IMR-90 (cell line): ENCODE data around the gene PRAMEF18. TPM values are rescaled to one million over a fixed set of nuclear protein-coding genes. Genes with fewer than 3 reads are reported as not detected.
"Not testable (repeated sequence)": the region's sequence is repeated elsewhere in the genome, so short reads cannot be mapped to it uniquely, and the experiment has no call there.

ENCODE experiments used
- ATAC-seq: fragments of 200-7000 bp; cut with Tn5 transposase; 2 replicates; pipeline ENCODE4 v1.9.1; 2020; ENCODE audit warnings: low read depth, mild to moderate bottlenecking, moderate library complexity
- BruUV-seq: library from RNA; stranded (reverse); fragments of 400-500 nt; replicated peaks from 2 replicates; lab custom pipeline; 2021; lab: Mats Ljungman, UMichigan
- CTCF ChIA-PET: fragments of 300-600 bp; formaldehyde crosslinking; extraction: SDS; loops from one replicate; lab custom pipeline; 2021; ENCODE audit warnings: antibody characterized with exemption; lab: Yijun Ruan, JAX
- POLR2A ChIA-PET: fragments of 300-600 bp; sonication (Branson Sonifier 250); formaldehyde crosslinking; loops from one replicate; lab custom pipeline; 2022; ENCODE audit warnings: antibody characterized with exemption; ENCODE audit not compliant: unreplicated experiment; lab: Charles Lee
- DNase-seq: peaks from one replicate; pipeline ENCODE4 v3.0.0; 2013
- H2AFZ ChIP-seq: replicated peaks from 2 replicates; pipeline ENCODE3; 2013; ENCODE audit warnings: low read length, mild to moderate bottlenecking; ENCODE audit not compliant: poor library complexity
- H2AK5ac ChIP-seq: 2 replicates; pipeline ENCODE4 v1.6.1; 2013; ENCODE audit warnings: low read depth, low read length, inconsistent platforms
- H2AK9ac ChIP-seq: replicated peaks from 2 replicates; pipeline ENCODE3; 2013; ENCODE audit warnings: mild to moderate bottlenecking, low read depth, low read length, moderate library complexity; ENCODE audit not compliant: poor library complexity
- H2BK120ac ChIP-seq: 2 replicates; pipeline ENCODE4 v1.6.1; 2013; ENCODE audit warnings: low read depth, low read length, inconsistent platforms
- H2BK15ac ChIP-seq: 3 replicates; pipeline ENCODE4 v1.6.1; 2013; ENCODE audit warnings: low read depth, low read length, inconsistent platforms
- H2BK20ac ChIP-seq: 2 replicates; pipeline ENCODE4 v1.6.1; 2013; ENCODE audit warnings: low read depth, mild to moderate bottlenecking, inconsistent platforms, low read length, moderate library complexity
- H2BK5ac ChIP-seq: 2 replicates; pipeline ENCODE4 v1.6.1; 2013; ENCODE audit warnings: mild to moderate bottlenecking, low read depth, low read length, inconsistent platforms; ENCODE audit not compliant: poor library complexity, severe bottlenecking
- H3K14ac ChIP-seq: replicated peaks from 2 replicates; pipeline ENCODE4 v1.6.1; 2013; ENCODE audit warnings: low read depth, low read length, inconsistent platforms
- H3K18ac ChIP-seq: 2 replicates; pipeline ENCODE4 v1.6.1; 2013; ENCODE audit warnings: low read depth, low read length, control low read depth
- H3K23ac ChIP-seq: 2 replicates; pipeline ENCODE4 v1.6.1; 2013; ENCODE audit warnings: low read depth, low read length, inconsistent platforms
- H3K27ac ChIP-seq: 2 replicates; pipeline ENCODE4 v1.5.1; 2013; ENCODE audit warnings: mild to moderate bottlenecking, control low read depth, low read length; ENCODE audit not compliant: insufficient read depth
- H3K27me3 ChIP-seq: 2 replicates; pipeline ENCODE4 v1.6.1; 2013; ENCODE audit warnings: low read length; ENCODE audit not compliant: control insufficient read depth, insufficient read depth
- H3K36me3 ChIP-seq: 2 replicates; pipeline ENCODE4 v1.6.1; 2013; ENCODE audit warnings: low read length, mixed read lengths; ENCODE audit not compliant: control insufficient read depth, insufficient read depth
- H3K4ac ChIP-seq: 2 replicates; pipeline ENCODE4 v1.6.1; 2013; ENCODE audit warnings: low read depth, low read length, inconsistent platforms
- H3K4me1 ChIP-seq: 2 replicates; pipeline ENCODE4 v1.6.1; 2013; ENCODE audit warnings: low read length, mixed read lengths; ENCODE audit not compliant: control insufficient read depth, insufficient read depth
- H3K4me2 ChIP-seq: 2 replicates; pipeline ENCODE4 v1.6.1; 2013; ENCODE audit warnings: low read depth, mild to moderate bottlenecking, control low read depth, low read length, moderate library complexity
- H3K4me3 ChIP-seq: 2 replicates; pipeline ENCODE4 v1.5.1; 2013; ENCODE audit warnings: low read depth, mild to moderate bottlenecking, control low read depth, low read length, moderate library complexity; ENCODE audit not compliant: insufficient read depth
- H3K56ac ChIP-seq: 2 replicates; pipeline ENCODE4 v1.6.1; 2013; ENCODE audit warnings: low read length, inconsistent platforms; ENCODE audit not compliant: insufficient read depth; ENCODE audit errors: extremely low read depth
- H3K79me1 ChIP-seq, 2 experiments: 2 replicates each; pipeline ENCODE4 v1.6.1; 2013; ENCODE audit warnings: low read length in 2 of 2, inconsistent platforms in 1 of 2, low read depth in 1 of 2
- H3K9ac ChIP-seq: 2 replicates; pipeline ENCODE4 v1.6.1; 2013; ENCODE audit warnings: low read depth, low read length, control low read depth
- H3K9me1 ChIP-seq: 2 replicates; pipeline ENCODE4 v1.6.1; 2013; ENCODE audit warnings: low read length, inconsistent platforms; ENCODE audit not compliant: insufficient read depth
- H3K9me3 ChIP-seq: 2 replicates; pipeline ENCODE4 v1.6.1; 2013; ENCODE audit warnings: low read length; ENCODE audit not compliant: control insufficient read depth, insufficient read depth
- H4K20me1 ChIP-seq: 2 replicates; pipeline ENCODE4 v1.6.1; 2013; ENCODE audit warnings: low read length, inconsistent platforms; ENCODE audit not compliant: insufficient read depth
- H4K5ac ChIP-seq: 2 replicates; pipeline ENCODE4 v1.6.1; 2013; ENCODE audit warnings: mild to moderate bottlenecking, low read depth, low read length, control low read depth
- H4K8ac ChIP-seq, 2 experiments: 2 replicates each; pipeline ENCODE4 v1.6.1; 2013; ENCODE audit warnings: low read depth in 2 of 2, low read length in 2 of 2, control low read depth in 1 of 2, inconsistent platforms in 1 of 2
- H4K91ac ChIP-seq: 2 replicates; pipeline ENCODE4 v1.6.1; 2013; ENCODE audit warnings: low read depth, low read length, inconsistent platforms; ENCODE audit not compliant: insufficient read depth
- WGBS, 2 experiments: methylation state at CpG; one replicate each; pipeline versions ENCODE4 v1.1.5 to v1.1.7; 2013; ENCODE audit warnings: missing lambda C conversion rate in 2 of 2; ENCODE audit not compliant: insufficient read length in 1 of 2; ENCODE audit errors: extremely low coverage in 2 of 2; 5-methylcytosine and 5-hydroxymethylcytosine counted together
- dilution Hi-C: fragments of 300-500 bp; cut with HindIII; formaldehyde crosslinking; loops from one replicate; pipeline ENCODE4 v1.14.3; 2018; ENCODE audit warnings: low sequenced_read_pairs; ENCODE audit not compliant: unreplicated experiment
- in situ Hi-C: fragments of 300-500 bp; cut with MboI; formaldehyde crosslinking; loops from 3 replicates; pipeline ENCODE4 v1.14.3; 2019; ENCODE audit warnings: low sequenced_read_pairs, inconsistent platforms, mixed read lengths
- intact Hi-C: fragments of 100-400 bp; cut with micrococcal nuclease; formaldehyde crosslinking; loops from 2 replicates; pipeline ENCODE4 v1.10.0; 2022
- polyA plus RNA-seq, 3 experiments: library from polyadenylated mRNA; depleted of rRNA; stranded (reverse); fragments of >200 nt; gene quantifications; 2 replicates each; pipeline ENCODE4 v1.2.3, GENCODE V29; 2012; ENCODE audit warnings: low replicate concordance in 1 of 3
- total RNA-seq: library from RNA; depleted of rRNA; stranded (reverse); fragments of >200 nt; gene quantifications from 2 replicates; pipeline ENCODE4 v1.2.3, GENCODE V29; 2012

PRAMEF18 gene
- total and polyA plus RNA-seq, 2 of the 4 experiments (the other 2 are of a cell fraction) = not detected

GRCh38 chr1:13253898-13254297, 27.9 kb upstream of the PRAMEF18 start, which contains the start of gene PRAMEF5:
PRAMEF5 (plus strand) TSS chr1:13254198; CDS start chr1:13259269, 5,071 bp downstream.
- H4K20me1 ChIP-seq, H3K9me1 ChIP-seq, H3K14ac ChIP-seq, H3K18ac ChIP-seq, H2BK5ac ChIP-seq, POLR2A ChIA-PET, ATAC-seq, H4K8ac ChIP-seq, H3K4me1 ChIP-seq, H3K9ac ChIP-seq, in situ Hi-C loops, H3K56ac ChIP-seq, intact Hi-C loops, H2AFZ ChIP-seq, H3K27ac ChIP-seq, H2BK120ac ChIP-seq, H2BK20ac ChIP-seq, H3K4me3 ChIP-seq, H3K23ac ChIP-seq, H4K91ac ChIP-seq, H3K27me3 ChIP-seq, DNase-seq, H3K4ac ChIP-seq, BruUV-seq, H3K36me3 ChIP-seq, CTCF ChIA-PET, H2AK5ac ChIP-seq, dilution Hi-C loops, H3K79me1 ChIP-seq, H3K9me3 ChIP-seq, H3K4me2 ChIP-seq, H2BK15ac ChIP-seq, H2AK9ac ChIP-seq, H4K5ac ChIP-seq: not testable (repeated sequence)
- no CpG with 5 or more reads among the region's 5 CpGs for WGBS, 2 experiments

GRCh38 chr1:13247122-13247521, 21.2 kb upstream of the PRAMEF18 start:
- POLR2A ChIA-PET, dilution Hi-C loops: not testable (repeated sequence)

More at GRCh38 chr1:13247122-13247521, 21.2 kb upstream of the PRAMEF18 start:
- H3K9me1 ChIP-seq, BruUV-seq, H4K91ac ChIP-seq, in situ Hi-C loops, H3K4me2 ChIP-seq, H3K4ac ChIP-seq, H3K9ac ChIP-seq, H2AK5ac ChIP-seq, intact Hi-C loops, DNase-seq, H2BK20ac ChIP-seq, H3K27ac ChIP-seq, H3K79me1 ChIP-seq, H3K36me3 ChIP-seq, H2AK9ac ChIP-seq, H3K4me3 ChIP-seq, H4K5ac ChIP-seq, H2BK5ac ChIP-seq, H3K4me1 ChIP-seq, H2AFZ ChIP-seq, H3K27me3 ChIP-seq, H3K18ac ChIP-seq, H3K56ac ChIP-seq, H3K23ac ChIP-seq, CTCF ChIA-PET, H3K14ac ChIP-seq, H2BK120ac ChIP-seq, H4K8ac ChIP-seq, H2BK15ac ChIP-seq, ATAC-seq, H4K20me1 ChIP-seq: not testable (repeated sequence)
- peaks cover 17% of the 10 kb centered on the region for H3K9me3 ChIP-seq
- WGBS, 2 experiments = 20% methylated on average over 2 of the region's 7 CpGs; no CpG with 5 or more reads in 1 of the 2 experiments
